ENCODE results near the gene ACVR1B.
A peak's percentile ranks its signal among the peaks of the same experiment; 100 is the strongest.

ACVR1B gene

DNA sequence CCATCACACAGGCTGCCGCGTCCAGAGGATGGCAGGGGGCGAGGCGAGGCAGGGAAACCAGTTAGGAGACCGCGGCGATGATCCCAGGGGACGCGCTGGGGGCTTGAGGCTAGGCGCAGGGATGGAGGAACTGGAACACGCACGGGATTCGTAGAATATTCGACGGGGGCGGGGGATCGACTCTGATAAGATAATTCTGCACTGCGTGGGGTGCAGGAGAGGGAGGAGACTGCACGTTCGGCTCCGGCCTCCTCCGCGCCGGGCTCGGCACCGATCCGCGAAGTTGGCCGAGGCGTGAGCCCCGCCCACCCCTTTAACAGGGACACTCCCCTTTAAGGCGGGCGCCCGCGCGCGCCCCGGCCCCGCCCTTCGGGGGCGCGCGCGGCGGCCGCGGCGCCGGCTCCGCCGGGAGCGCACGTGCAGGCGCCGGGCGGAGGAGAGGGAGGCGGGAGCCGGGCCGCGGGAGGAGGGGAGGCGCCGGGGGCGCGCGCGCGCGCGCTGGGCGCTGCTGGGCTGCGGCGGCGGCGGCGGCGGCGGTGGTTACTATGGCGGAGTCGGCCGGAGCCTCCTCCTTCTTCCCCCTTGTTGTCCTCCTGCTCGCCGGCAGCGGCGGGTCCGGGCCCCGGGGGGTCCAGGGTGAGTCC is at the start of gene ACVR1B:
TSS of gene ACVR1B (plus strand) at position 501 of the 644 bp plus-strand sequence. CDS start at position 546, 45 bp downstream.
- DNase-seq (ENCODE audit: low spot score), result peak; percentile 86

DNA sequence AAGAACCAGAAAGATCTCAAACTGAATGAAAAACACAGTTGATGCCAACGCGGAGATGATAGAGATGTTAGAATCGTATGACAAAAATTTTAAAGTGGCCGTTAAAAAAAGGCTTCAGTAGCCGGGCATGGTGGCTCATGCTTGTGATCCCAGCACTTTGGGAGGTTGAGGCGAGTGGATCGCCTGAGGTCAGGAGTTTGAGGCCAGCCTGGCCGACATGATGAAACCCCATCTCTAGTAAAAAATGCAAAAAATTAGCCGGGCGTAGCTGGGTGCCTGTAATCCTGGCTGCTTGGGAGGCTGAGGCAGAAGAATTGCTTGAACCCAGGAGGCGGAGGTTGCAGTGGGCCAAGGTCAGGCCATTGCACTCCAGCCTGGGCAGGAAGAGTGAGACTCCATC is 49.6 kb upstream of the ACVR1B start:
- DNase-seq (ENCODE audit: low spot score), result no peak

DNA sequence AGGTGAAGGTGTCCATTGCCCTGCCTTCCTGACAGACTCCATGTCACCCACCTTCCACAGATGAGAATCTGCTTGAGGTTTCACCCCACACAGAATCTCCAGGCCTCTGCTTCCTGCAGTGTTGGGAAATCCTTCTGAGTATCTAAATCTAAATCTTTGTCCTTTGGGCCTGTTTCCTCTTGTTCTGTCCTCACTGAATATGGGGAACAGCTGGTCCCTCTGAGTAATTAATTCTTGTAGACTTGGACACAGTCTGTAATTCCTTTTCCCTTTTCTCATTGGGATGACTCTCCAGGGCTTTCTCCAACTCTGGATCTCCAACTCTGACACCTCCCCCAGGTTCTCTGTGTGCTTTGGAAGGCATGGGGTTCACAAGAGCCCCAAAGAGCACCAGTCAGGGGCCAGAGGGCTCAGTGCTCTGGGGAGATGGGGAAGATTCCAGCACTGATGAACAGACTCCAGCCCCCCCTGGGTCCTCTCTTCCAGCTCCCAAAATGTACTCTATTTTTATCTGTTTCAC is 46.5 kb upstream of the ACVR1B start:
- DNase-seq (ENCODE audit: low spot score), result no peak

DNA sequence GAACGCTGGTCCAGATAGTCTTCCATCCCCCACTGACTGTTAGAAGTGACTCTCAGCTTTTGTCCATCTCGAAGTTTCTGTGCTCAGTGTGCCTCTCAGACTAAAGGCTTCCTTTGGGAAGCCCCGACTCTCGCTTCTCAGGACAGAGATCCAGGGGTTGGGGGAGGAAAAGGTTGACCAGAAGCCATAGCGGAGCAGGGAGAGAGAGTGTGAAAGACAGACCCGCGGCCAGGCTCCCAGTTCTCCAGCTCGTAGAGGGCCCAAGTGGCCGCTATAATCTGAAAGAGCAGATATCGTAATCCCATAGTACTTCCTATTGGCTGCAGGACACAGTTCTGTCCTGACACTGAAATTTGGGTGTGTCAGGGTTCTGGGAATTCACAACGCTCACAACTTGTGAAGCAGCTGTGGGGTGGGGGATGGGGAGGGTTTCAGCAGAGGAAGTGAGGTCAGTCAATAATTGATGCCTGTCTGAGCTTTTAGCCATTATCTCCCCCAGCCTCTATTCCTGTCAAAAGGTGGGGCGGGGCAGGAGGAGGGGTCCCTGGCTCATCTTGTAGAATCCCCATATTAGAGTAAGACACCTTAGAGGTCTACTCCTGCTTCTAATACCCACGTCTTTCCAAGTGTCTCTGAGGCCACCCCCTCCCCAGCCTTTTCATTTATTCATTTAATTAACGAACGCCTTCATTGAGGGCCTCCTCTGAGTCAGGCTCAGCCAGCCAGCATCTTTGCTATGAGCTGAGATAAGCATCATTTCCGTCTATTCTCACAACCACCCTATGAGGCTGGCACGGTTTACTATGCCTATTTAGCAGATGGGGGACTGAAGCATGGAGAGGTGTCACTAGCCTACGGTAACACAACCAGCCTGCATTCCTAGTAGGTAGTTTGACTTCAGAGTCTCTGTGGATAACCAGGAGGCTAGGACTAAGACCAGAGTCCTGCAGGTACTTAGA is 45.7 kb upstream of the ACVR1B start:
- DNase-seq (ENCODE audit: low spot score), result no peak

DNA sequence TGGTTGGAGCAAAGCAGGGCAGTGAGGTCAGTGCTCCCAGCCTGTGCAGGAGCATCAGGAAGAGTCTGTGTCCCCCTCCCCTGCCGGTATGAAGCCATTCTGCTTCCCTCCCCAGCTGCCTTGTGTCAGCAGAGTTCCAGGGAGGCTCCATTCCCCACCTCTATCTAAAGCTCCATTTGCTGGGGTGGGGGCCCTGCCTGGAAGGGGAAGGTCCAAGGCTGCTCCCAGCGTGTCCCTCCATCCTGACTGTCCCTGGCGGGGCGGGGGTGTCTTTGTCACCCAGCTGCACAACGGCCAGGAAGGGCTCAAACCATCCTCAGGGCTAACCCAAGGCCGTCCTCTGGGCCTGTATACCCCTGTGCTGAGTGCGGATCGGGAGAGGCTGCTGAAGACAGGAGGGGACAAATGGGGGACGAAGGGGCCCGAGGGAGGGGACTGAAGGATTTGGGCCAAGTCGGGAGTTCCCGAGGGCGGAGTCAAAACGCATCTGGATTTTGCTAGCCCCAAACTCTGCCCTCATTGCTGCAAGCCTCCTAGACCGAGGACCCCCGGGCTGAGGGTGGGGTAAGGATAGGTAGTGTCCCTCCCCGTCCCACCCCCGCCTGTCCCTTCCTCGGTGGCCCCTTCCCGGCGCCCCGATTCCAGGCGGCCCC is 44.9 kb upstream of the ACVR1B start:
- DNase-seq (ENCODE audit: low spot score), result no peak

DNA sequence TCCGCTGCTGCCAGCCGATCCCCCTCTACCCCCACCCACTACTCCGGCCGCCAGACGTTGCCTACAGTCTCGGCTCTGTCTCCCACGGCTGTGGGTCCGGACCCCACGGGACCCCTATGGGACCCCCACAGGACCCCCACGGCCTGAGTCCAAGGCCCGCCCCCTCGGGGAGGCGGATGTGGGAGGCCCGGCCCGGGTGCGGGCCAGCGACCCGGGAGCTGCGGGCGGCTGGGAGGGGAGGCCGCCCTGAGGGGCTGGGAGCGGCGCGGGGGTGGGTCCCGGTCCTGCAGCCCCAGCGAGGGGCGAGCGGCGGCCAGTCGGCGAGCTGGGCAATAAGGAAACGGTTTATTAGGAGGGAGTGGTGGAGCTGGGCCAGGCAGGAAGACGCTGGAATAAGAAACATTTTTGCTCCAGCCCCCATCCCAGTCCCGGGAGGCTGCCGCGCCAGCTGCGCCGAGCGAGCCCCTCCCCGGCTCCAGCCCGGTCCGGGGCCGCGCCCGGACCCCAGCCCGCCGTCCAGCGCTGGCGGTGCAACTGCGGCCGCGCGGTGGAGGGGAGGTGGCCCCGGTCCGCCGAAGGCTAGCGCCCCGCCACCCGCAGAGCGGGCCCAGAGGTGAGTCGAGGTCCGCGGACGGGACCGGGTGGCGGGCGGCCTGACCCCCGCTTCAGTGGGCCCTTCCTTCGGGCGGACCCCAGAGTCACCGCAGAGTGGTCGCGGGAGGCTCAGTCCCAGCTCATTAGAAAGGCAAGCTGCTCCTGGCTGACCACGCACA is 44.2 kb upstream of the ACVR1B start, which contains the start of gene ACVRL1:
TSS of gene ACVRL1 (plus strand) at position 422 of the 773 bp plus-strand sequence. CDS start 4,971 bp downstream, outside the sequence.
- DNase-seq (ENCODE audit: low spot score), result no peak

DNA sequence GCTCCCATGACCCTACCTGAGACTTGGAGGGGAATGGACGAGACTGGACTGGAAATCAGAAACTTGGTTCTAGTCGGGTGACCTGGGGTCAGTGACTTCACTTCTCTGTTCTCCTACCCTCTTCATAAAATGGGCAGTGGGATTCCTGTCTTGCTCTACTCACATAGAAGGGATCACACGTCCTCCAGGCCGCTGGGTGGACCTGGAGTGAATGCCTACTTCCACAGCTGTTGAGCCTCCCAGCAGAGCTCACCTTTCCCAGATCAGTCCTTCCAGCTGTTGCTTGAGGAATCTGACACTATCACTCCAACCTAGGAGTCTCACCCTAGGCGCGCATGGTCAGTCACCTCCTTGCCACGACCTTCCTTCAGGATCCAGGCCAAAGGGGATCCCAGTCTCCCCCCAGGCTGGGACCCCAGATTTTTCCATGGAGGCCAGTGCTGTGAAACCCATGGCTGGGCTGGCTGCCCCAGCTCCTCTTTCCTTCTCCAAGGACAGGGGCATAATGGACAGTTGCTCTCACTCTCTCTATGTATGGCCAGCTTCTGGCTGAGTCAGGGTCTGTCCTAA is 43.6 kb upstream of the ACVR1B start:
- DNase-seq (ENCODE audit: low spot score), result no peak

DNA sequence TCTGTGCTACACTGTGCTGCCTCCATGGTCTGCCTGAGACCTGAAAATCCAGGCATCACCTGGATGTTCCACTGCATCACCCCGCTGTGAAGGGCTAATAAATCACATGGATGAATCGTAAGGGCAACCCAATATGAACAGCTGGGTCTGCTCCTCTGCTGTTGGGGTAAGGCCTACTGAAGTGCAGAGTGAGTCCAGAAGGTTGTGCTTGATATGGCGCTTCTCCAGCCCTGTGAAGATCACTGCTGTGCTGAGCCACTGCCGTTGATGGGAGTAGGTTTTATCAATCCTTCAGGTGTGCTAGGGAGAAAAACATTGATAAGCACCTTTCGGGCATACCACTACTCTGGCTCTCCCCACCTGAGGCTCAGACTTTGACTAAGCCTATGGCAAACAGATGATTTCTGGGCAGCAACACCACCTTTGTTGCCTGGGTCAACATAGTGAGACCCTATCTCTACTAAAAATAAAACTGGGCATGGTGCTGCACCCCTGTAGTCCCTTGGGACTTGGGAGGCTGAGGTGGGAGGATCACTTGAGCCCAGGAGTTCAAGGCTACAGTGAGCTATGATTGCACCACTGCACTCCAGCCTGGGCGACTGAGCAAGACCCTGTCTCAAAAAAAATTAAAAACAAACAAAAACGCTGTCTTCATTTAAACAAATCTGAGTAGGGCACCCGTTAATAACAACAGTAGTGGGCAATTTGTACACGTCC is 42.5 kb upstream of the ACVR1B start:
- no peak for DNase-seq (ENCODE audit: low spot score)

DNA sequence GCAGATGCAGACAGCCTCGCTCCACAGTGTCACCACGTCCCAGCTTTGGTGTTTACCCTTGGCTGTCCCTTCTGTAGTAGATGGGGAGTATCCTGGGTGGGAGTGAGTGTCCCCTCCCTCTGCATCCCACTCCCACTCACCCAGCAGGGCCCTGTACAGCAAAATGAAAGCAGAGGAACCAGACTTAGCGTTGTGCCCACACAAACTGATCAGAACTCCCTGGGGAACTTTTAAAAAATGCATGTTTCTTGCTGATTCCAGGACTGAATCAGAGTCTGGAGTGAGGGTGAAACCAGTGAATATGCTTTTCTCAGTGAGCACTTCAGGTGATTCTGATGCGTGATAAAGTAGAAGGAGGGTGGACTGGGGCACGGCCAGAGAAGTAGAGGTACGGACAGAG is 41.3 kb upstream of the ACVR1B start:
- DNase-seq (ENCODE audit: low spot score), result no peak

DNA sequence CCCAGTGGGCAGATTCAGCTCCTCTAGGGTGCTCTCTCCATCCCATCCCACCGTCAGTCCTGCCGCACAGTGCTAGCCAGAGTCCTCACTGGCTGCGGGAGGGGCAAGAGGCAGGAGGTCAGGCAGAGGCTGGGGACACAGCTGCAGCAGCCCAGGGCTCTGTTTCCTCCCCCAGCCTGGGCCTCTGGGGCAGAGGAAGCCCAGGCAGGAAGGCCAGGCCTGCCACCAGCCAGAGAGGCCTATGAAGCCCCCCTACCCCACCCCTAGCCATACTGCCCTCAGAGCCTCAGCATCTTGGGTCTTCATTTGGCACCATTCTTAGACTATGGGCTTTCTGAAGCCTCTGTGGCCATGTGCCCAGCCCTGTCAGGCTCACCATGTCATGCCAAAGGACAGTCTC is 40.8 kb upstream of the ACVR1B start:
- no peak for DNase-seq (ENCODE audit: low spot score)

DNA sequence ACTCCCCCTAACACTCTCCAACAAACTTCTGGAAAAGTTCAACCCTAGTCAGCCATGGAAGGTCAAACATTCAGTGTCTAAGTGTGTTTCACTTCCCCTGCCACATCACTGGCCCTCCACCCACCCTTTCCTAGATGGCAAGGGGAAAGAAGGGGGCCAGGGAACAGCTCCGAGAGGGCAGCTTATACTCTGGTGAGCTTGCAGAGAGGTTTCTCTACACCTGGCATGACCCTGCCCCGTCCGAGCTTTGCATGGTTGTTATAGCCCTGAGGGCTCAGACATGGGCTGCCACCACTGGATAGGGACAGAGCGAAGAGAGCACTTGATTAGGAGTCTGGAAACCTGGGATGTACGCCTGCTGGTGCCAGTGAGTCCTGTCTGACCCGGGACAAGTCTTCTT is 40.2 kb upstream of the ACVR1B start:
- no peak for DNase-seq (ENCODE audit: low spot score)

DNA sequence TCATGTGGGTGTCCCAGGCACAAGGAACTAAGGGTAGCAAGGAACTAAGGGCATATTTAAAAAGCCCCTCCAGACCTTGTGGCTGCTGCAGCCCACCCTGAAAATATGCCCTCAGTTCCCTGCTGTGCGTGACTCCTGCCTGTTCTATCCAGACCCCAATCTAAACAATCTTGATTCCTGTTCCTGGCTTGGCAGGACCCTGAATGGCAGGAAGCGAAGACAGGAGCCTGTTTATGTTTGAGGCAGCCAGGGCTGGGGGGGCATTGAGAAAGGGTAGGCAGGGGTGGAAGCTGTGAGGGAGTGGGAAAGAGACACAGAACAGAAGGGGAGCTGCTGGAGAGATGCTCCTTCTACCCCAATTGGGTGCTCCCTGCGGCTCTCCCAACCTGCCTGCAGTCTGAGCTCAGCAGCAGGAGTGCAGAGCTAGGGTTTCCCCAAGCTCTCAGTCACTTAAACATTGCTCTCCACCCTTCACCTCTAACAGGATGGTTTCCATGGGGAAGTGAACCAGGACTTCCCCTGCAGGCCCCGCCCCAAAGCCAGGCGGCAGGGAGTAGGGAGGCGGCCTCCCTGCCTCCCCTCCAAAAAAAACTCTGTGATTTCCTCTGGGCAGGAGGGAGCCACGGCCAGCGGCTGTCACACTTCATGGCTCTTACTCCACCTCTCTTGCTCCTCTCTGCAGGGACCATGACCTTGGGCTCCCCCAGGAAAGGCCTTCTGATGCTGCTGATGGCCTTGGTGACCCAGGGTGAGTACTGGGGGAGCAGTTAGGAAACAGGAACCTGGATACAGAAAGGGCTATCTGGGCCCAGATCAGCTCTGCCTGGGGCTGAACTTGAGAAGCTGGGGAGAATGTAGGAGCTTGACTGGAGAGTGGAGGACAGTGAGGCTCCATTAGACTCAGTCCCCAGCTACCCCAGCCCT is 39.4 kb upstream of the ACVR1B start:
- DNase-seq (ENCODE audit: low spot score), result no peak

DNA sequence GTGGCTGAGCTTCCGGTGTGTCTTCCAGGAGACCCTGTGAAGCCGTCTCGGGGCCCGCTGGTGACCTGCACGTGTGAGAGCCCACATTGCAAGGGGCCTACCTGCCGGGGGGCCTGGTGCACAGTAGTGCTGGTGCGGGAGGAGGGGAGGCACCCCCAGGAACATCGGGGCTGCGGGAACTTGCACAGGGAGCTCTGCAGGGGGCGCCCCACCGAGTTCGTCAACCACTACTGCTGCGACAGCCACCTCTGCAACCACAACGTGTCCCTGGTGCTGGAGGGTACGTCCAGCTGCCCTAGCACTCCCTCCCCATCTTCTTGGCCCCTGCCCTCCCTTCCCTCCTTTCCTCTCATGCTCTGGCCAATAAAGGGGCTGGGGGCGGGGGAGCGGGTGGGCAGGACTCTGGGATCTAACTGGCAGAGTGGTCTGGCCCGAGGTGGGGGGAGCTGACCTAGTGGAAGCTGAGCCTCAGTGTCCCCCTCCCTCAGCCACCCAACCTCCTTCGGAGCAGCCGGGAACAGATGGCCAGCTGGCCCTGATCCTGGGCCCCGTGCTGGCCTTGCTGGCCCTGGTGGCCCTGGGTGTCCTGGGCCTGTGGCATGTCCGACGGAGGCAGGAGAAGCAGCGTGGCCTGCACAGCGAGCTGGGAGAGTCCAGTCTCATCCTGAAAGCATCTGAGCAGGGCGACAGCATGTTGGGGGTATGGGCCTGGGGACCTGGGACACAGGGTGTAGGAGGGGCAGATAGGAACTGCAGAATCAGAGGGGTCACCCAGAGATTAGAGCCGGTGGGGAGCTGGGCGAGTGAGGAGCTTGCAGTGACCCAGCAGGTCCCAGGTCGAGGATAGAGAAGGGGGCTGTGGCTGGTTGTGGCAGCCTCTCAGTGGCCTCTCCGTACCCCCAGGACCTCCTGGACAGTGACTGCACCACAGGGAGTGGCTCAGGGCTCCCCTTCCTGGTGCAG is 38.1 kb upstream of the ACVR1B start:
- no peak for DNase-seq (ENCODE audit: low spot score)

DNA sequence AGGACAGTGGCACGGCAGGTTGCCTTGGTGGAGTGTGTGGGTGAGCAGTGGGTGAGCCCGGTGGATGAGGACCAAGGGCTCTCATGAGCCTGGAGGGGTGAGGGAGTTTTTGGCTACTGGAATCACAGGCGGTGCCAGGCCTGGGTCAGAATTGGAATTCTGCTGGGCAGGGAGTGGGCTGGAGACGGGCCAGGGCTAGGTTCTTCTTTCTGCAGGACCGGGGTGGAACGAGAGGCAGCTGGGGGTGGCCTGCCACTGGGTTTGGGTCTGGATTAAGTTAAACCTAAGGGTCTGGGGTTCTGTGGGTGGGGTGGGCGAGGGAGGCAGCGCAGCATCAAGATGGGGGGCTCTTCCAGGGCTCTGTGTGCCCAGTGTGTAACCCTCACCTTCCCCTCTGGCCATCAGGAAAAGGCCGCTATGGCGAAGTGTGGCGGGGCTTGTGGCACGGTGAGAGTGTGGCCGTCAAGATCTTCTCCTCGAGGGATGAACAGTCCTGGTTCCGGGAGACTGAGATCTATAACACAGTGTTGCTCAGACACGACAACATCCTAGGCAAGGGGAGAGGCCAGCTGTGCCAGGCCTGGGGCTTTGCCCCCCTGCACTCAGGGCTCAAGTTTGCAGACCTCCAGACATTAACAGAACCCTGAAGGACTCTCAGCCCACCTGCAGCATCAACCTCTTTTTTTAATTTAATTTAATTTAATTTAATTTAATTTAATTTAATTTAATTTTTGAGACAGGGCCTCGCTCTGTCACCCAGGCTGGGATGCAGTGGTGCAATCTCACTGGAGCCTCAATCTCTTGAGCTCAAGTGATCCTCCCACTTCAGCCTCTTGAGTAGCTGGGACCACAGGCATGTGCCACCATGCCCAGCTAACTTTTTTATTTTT is 37.2 kb upstream of the ACVR1B start:
- no peak for DNase-seq (ENCODE audit: low spot score)

DNA sequence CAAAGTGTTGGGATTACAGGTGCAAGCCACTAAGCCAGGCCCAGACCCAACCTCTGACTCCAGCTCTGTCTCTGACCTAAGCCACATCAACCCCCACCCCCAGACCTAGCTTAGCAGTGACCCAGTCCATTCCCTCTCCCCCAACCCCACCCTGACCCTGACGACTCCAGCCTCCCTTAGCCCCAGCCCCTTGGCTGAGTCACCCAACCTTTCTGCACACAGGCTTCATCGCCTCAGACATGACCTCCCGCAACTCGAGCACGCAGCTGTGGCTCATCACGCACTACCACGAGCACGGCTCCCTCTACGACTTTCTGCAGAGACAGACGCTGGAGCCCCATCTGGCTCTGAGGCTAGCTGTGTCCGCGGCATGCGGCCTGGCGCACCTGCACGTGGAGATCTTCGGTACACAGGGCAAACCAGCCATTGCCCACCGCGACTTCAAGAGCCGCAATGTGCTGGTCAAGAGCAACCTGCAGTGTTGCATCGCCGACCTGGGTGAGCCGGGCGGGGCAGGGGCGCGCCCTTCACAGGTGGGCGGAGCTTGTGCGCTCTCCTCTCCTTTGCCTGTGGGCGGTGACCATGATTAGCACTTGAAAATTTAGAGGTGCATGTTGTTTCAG is 36.4 kb upstream of the ACVR1B start:
- DNase-seq (ENCODE audit: low spot score), result no peak

DNA sequence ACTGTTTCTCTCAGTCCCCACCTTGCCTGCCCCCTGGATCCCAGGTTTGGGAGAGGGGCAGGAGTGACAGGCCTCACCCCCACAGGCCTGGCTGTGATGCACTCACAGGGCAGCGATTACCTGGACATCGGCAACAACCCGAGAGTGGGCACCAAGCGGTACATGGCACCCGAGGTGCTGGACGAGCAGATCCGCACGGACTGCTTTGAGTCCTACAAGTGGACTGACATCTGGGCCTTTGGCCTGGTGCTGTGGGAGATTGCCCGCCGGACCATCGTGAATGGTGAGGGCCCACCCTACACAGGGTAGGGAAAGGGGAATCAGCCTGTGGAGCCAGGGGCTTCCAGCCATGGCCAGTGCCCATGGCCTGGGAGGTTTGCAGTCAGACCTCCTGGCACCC is 35.5 kb upstream of the ACVR1B start:
- no peak for DNase-seq (ENCODE audit: low spot score)

DNA sequence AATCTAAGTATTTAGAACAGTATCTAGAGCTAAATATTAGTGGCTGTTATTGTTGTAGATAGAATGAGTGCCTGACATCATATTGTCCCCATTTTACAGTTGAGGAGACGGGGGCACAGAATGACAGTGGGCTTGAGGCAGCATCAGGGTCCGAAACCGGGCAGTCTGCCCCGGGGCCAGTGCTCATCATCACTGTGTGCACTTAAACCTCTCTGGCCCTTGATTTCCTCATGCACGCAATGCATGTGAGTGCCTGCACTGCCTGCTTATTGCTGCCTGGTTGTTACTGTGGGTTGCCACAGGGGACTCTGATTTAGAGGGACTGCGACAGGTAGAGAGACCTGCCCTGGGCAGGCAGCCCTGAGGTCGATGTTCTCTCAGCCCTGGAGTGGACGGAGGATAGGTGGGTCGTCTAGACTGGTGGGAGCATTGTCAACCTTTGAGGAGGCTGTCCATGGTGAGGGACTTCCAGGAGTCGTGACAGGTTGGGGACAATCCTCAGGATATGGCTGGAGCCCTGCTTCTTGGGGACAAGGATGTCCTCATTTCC is 34.4 kb upstream of the ACVR1B start:
- DNase-seq (ENCODE audit: low spot score), result no peak
